GM03348 (cell line): Measurements from ENCODE around the gene SIDT1.

Experiments used
- DNase-seq: peaks from one replicate; pipeline ENCODE4 v3.0.0; 2012; ENCODE audit warnings: low spot score

Gene SIDT1

GRCh38 chr3:113546414-113546893 is 14.1 kb downstream of the SIDT1 start:
- no peak for DNase-seq

- DNase-seq, result no peak
Measured at GRCh38 chr3:113548501-113548900, 16.1 kb downstream of the SIDT1 start.

- no peak for DNase-seq
Measured at GRCh38 chr3:113551820-113552219, 19.5 kb downstream of the SIDT1 start.

GRCh38 chr3:113552851-113553250 is 20.5 kb downstream of the SIDT1 start:
- no peak for DNase-seq

- DNase-seq, result no peak
Measured at GRCh38 chr3:113555138-113555537, 22.8 kb downstream of the SIDT1 start.

GRCh38 chr3:113556316-113556945 is 24.1 kb downstream of the SIDT1 start:
- DNase-seq, result no peak

- no peak for DNase-seq
Measured at GRCh38 chr3:113556946-113557335, 24.6 kb downstream of the SIDT1 start.

- peak; percentile 15 for DNase-seq
Measured at GRCh38 chr3:113557374-113557773, 25.0 kb downstream of the SIDT1 start.

GRCh38 chr3:113559009-113559408 is 26.7 kb downstream of the SIDT1 start:
- DNase-seq, result no peak

GRCh38 chr3:113560271-113560670 is 27.9 kb downstream of the SIDT1 start:
- no peak for DNase-seq

GRCh38 chr3:113560831-113561623 is 28.7 kb downstream of the SIDT1 start:
- no peak for DNase-seq

GRCh38 chr3:113565555-113565954 is 33.2 kb downstream of the SIDT1 start:
- no peak for DNase-seq

GRCh38 chr3:113570158-113570557 is 37.8 kb downstream of the SIDT1 start:
- DNase-seq, result no peak

GRCh38 chr3:113571360-113571759 is 39.0 kb downstream of the SIDT1 start:
- DNase-seq, result no peak

- no peak for DNase-seq
Measured at GRCh38 chr3:113573728-113574127, 41.4 kb downstream of the SIDT1 start.

- no peak for DNase-seq
Measured at GRCh38 chr3:113574213-113574612, 41.9 kb downstream of the SIDT1 start.

- no peak for DNase-seq
Measured at GRCh38 chr3:113575206-113575605, 42.9 kb downstream of the SIDT1 start.

GRCh38 chr3:113585228-113585627 is 52.9 kb downstream of the SIDT1 start:
- DNase-seq, result no peak

GRCh38 chr3:113585720-113586119 is 53.4 kb downstream of the SIDT1 start:
- no peak for DNase-seq

GRCh38 chr3:113588806-113589205 is 56.5 kb downstream of the SIDT1 start:
- no peak for DNase-seq

- DNase-seq, result no peak
Measured at GRCh38 chr3:113589971-113590370, 57.6 kb downstream of the SIDT1 start.

- DNase-seq, result no peak
Measured at GRCh38 chr3:113590983-113591382, 58.6 kb downstream of the SIDT1 start.

- no peak for DNase-seq
Measured at GRCh38 chr3:113594066-113594465, 61.7 kb downstream of the SIDT1 start.
